GM21447 (cell line): Measurements from ENCODE around the gene NMT2.
A peak's percentile ranks its signal among the peaks of the same experiment; 100 is the strongest.

Source experiments
- ATAC-seq: cut with Tn5 transposase; IDR thresholded peaks from one replicate; pipeline ENCODE4 v1.9.1; 2021; ENCODE audit not compliant: unreplicated experiment

NMT2 gene

GRCh38 chr10:15181576-15182156 is 13.2 kb upstream of the NMT2 start:
- no peak for ATAC-seq

DNA sequence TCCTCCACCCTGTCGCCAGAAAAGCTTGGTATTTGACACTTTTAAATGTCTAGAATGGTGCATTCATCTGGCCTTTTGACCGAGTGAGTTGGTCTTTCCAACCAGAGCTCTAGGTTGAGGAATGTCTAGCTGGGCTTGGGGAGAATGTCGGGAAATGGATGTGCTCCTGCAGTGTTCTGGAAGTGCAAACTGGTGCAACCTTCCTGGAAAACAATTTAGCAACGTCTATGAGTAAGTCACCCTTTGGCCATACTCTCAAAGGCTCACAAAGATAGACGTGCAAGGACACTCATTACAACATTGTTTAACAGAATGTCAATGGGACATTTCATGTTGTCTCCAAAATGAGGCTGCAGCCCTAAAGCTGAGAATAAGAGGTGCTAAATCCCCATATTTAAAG is 12.2 kb upstream of the NMT2 start:
- no peak for ATAC-seq

DNA sequence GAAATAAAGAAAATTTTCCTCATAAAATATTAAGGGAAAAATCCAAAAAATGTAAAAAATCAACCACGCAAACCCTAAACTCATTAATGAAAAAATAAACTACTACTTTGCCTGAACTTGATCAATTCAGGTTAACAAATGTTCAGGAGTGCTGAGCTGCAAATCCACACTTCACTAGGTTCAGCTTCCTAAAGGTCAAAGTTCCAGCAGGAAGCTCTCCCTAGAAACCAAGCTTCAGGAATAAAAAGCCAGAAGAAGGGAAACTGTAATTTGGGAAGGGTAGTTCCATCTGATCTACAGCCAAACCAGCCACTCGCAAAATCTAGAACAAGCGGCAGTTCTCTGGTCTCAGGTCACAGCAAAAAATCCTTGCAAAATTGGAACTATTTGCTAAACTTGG is 7.8 kb upstream of the NMT2 start:
- ATAC-seq: no peak

DNA sequence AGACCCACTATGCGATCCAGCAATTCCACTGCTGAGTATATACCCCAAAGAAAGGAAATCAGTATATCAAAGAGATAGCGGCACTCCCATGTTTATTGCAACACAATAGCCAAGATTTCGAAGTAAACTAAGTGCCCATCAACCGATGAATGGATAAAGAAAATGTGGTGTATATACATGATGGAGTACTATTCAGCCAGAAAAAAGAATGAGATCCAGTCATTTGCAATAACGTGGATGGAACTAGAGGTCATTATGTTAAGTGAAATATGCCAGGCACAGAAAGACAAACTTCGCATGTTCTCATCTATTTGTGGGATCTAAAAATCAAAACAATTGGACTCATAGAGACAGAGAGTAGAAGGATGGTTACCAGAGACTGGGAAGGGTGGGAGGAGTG is 7.1 kb upstream of the NMT2 start:
- ATAC-seq: no peak

DNA sequence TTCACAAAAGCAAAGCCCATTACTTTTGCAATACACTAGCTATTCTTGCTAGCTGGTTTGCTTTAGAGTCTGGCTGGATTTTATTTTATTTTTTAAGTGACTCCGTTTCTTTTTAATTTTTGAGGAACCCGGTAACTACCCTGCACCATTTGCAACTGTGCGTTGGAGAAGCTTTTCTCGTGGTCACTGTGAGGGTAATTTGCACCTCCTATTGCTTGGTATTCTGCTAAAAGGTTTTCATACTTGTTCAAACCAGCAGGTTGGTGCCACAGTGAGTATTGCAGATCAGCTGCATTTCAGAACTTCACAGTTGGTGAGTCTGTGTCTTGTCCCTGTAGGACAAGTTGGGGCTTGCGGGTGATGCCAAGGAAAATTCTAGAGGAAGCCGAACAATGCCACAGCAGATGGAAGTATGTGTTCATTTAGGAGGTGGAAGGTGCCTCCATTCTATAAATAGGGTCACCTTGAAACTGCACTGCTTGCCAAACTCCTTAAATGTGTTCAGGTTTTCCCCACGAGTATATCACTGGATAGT is 3.9 kb upstream of the NMT2 start:
- no peak for ATAC-seq

GRCh38 chr10:15169555-15170401 is 1.3 kb upstream of the NMT2 start:
- no peak for ATAC-seq

- ATAC-seq: peak; percentile 39
Measured at GRCh38 chr10:15168786-15169554, 477 bp upstream of the NMT2 start.

DNA sequence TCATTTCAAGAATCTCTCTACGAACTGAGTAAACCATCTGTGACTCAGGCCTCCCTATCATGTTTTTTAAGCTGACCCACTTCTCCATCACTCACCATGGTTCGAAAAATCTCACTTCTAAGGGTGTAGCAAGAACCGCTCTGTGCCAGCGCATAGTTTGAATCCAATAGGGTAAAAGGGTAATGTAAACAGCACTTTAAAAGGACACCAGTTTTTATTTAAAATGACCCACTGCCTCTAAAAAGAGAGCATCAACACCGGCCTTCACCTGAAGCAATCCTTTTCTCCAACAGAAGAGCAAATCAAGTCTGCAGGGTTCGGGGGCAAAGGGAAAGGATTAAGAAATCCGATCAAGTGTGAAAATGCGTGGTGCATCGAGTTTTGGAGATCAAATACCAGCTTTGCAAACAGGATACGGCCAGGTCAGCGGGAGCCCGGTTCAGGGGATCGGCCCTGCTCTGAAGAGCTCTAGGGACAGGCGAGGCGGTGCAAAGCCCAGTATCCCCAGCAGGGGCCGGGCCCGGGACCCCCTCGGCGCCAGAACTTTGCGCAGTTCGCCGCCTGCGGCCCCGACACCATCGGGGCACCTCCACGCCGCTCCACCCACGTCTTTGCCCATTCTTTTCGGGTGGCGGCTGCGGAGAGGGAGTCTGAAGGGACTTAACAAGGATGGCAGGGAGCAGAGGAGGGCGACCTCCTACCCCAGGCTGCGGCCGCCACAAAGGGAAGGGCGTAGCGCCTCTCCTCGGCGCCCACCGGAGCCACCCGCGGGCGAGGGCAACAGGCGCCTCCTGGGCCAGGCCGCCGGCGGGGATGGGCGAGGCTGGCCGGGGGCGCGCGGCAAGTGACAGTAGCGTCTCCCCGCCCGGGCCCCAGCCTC is 842 bp downstream of the NMT2 start:
- ATAC-seq: peak; percentile 43

DNA sequence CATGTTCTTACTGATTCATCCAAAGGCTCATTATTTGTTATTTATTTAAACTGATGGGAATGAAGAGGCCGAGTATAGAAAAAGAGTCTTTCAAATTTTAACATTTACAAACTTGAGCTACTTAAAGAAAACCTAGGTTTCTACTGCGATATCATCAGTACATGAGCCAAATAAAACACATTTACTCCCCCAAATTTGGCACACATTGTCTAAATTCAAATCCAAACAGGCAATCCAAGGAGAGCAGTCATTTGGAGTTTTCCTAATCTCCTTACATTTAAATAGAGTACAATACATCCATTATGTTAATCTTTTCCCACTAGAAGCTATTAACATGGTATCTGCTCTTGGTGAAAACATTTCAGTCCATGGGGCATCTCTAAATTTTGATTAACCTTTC is 2.2 kb downstream of the NMT2 start:
- no peak for ATAC-seq

- no peak for ATAC-seq
Measured at GRCh38 chr10:15163253-15163828, 5.2 kb downstream of the NMT2 start.

DNA sequence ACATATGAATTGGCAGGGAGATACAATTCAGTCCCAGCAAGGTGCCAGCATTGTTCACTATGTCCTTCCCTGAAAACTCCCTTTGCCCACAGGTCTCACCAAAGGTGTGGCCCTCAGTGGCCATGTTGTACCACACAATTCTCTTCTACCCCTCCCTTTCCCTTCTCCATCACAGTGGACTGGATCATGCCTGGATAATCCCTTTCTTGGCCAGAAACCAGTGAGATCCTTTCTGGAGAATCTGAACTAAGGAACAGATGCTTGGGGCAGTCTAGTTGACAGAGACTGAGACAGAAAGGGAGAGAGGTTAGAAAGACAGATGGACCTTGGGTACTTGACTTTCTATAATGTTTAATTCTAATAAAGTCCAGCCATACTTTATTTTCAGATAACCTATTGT is 9.5 kb downstream of the NMT2 start:
- no peak for ATAC-seq

DNA sequence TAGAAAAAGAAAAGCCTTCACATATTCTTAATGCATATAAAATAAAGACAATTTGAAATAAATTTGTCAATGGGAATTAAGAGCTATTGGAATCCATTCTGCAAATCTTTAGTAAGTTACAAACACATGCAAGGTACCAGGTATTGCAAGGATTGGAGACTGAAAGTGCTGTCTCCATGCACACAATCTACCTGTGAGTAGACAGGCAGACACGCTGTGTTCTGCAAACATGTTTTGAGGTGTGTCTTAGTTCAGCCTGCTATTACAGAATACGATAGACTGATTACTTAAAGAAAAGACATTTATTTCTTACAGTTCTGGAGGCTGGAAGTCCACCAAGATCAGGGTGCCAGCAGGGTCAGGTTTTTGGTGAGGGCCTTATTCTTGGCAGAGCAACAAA is 10.0 kb downstream of the NMT2 start:
- no peak for ATAC-seq

GRCh38 chr10:15155978-15156656 is 12.4 kb downstream of the NMT2 start:
- ATAC-seq: no peak

DNA sequence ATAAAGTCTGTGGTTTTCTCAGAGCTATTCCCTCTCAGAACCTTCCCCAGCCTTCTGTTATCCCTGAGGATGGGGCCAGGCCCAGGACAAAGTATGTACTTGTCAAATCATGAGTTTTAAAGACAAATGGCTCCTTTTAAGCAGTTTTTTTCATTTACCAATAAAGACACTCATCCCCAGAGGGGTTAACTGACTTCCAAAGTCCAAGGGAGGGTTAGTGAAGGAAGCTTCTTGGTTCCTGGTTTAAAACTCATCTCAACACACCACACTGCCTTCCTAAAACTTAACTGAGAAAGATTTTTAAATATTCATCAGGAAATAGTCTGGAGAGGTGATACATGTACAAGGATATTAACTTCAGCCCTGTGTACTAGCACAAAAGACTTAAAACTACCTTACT is 15.9 kb downstream of the NMT2 start:
- ATAC-seq: no peak

GRCh38 chr10:15150563-15150962 is 17.9 kb downstream of the NMT2 start:
- no peak for ATAC-seq

GRCh38 chr10:15149042-15149771 is 19.3 kb downstream of the NMT2 start:
- no peak for ATAC-seq

DNA sequence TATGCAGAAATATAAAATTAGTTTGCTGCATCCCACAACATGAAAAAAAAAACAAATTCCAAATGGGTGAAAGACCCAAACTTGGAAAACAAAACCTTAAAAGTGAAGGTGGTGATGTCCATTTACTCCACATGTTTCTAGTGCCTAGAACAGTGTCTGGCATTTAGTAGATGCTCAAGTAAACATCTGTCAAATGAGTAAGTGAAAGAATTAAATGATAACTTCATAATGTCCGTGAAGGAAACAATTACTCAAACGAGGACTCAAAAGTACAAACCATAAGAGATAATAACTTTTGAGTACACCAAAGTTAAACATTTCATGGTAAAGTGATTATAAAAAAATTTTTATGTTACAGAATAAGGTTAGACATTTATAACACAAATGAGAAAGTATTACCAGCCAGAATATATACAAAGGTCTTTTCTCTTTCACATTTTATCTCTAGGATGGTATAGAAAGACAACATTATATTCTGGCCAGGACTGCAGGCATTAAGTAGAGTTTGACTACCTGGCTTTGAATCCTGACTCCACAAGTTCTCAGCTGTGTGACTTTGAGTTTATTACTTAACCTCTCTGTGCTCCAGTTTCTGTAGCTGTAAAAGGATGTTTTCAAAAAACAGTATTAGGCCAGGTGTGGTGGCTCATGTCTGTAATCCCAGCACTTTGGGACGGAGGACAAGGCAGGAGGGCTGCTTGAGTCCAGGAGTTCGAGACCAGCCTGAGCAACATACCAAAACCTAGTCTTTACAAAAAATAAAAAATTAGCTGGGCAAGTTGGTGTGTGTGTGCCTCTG is 20.7 kb downstream of the NMT2 start:
- ATAC-seq: no peak

DNA sequence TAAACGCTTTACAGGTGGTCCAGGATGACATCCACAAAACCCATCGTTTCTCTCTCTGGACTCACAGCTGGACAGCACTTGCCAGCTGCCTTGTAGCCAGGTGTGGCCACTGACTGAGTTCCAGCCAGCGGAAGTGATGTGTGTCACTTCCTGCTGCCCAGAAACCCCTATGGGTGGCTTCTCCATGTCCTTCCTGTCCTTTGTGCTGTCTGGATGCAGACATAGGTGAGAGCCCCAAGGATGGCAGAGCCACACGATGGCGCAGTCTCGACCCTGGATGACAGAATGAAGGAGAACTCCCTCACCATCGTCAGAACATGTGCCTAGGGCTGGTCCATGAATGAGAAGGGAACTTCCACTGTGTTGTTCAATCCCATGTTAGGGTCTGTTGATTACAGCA is 22.1 kb downstream of the NMT2 start:
- no peak for ATAC-seq
